Prostate gland (tissue), 2 donors: ENCODE data around the gene PTPN1.

Experiments used
- POLR2A ChIP-seq: fragments of 450-650 bp; IDR thresholded peaks from one replicate; pipeline ENCODE4 v1.6.1; 2016; ENCODE audit warnings: antibody characterized with exemption, mild to moderate bottlenecking
- POLR2AphosphoS5 ChIP-seq: sonication (generic); formaldehyde crosslinking; IDR thresholded peaks from one replicate; pipeline ENCODE4 v1.6.1; 2017; ENCODE audit warnings: antibody characterized with exemption
- TF ChIP-seq, protein P1 (sequence below), 4 experiments: fragments of 200-600 bp in 2 of 4; fragments of 450-650 bp in 2 of 4; sonication (generic) in 2 of 4; IDR thresholded peaks; 1 replicate in 3 of 4; 2 replicates in 1 of 4; pipeline ENCODE4 v1.5.1; 2016 to 2019; ENCODE audit warnings: antibody characterized with exemption in 4 of 4, mild to moderate bottlenecking in 2 of 4, moderate library complexity in 2 of 4

DNA sequence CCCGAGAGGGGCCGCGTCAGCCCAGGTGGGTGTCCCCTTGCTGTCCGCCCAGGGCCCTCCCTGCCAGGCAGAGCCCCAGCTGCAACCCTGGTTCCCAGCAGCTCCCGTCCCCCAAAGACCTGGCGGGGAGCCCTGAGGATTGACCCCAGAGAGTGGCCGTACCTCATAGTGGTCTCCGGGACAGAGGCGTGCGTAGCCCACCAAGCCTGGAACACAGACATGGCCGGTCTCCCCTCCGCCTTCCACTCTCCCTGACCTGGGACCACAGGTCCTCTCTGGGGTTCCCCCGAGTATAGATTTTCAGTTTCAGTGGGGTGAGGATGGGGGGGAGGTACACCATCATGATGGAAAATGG lies 98.5 kb downstream of the PTPN1 start:
- TF ChIP-seq, protein P1, sequence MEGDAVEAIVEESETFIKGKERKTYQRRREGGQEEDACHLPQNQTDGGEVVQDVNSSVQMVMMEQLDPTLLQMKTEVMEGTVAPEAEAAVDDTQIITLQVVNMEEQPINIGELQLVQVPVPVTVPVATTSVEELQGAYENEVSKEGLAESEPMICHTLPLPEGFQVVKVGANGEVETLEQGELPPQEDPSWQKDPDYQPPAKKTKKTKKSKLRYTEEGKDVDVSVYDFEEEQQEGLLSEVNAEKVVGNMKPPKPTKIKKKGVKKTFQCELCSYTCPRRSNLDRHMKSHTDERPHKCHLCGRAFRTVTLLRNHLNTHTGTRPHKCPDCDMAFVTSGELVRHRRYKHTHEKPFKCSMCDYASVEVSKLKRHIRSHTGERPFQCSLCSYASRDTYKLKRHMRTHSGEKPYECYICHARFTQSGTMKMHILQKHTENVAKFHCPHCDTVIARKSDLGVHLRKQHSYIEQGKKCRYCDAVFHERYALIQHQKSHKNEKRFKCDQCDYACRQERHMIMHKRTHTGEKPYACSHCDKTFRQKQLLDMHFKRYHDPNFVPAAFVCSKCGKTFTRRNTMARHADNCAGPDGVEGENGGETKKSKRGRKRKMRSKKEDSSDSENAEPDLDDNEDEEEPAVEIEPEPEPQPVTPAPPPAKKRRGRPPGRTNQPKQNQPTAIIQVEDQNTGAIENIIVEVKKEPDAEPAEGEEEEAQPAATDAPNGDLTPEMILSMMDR (IDR thresholded peaks at IDR 0.05), result no peak
- TF ChIP-seq POLR2AphosphoS5 (no peak), POLR2A (no peak)
